ENCODE measurements around the gene SLC25A43. TPM values are rescaled to one million over a fixed set of nuclear protein-coding genes. Genes with fewer than 3 reads are reported as not detected.
"Not testable (repeated sequence)": the region's sequence is repeated elsewhere in the genome, so short reads cannot be mapped to it uniquely, and the experiment has no call there.

Gene SLC25A43
- total RNA-seq, 1 donor from 2014 or later: 15.0 TPM

DNA sequence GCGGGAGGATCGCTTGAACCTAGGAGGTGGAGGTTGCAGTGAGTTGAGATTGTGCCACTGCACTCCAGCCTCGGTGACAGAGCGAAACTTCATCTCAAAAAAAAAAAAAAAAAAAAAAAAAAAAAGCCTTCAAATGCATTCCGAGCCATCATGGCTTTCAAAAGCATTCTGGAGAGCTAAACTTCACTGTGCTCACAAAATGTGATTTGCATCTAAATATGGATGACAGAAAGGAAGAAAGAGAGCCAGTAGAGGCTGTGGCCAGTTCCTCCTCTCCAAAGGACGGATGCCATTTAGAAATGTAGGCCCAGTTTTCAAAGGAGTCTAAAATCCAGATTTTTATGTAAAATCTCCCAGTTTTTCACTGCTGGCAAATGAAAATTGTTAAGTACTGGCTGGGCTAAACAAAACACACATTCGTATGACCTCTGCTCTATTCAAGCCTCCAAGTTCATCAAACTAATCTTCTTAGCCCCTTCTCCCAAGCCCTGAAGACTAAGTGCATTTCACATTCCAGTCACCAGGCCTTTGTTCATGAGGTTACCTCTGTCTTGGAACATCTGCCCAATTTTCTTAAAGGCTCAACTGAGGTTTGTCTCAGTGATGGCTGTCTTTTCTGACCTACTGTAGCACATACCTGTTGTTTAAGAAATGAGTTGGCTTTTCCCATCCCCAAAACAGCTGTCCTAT lies 22.0 kb downstream of the SLC25A43 start:
- H3K4me3 ChIP-seq (ENCODE audit: low read depth, low read length): no peak overlapping the region
- TF ChIP-seq, protein P1, sequence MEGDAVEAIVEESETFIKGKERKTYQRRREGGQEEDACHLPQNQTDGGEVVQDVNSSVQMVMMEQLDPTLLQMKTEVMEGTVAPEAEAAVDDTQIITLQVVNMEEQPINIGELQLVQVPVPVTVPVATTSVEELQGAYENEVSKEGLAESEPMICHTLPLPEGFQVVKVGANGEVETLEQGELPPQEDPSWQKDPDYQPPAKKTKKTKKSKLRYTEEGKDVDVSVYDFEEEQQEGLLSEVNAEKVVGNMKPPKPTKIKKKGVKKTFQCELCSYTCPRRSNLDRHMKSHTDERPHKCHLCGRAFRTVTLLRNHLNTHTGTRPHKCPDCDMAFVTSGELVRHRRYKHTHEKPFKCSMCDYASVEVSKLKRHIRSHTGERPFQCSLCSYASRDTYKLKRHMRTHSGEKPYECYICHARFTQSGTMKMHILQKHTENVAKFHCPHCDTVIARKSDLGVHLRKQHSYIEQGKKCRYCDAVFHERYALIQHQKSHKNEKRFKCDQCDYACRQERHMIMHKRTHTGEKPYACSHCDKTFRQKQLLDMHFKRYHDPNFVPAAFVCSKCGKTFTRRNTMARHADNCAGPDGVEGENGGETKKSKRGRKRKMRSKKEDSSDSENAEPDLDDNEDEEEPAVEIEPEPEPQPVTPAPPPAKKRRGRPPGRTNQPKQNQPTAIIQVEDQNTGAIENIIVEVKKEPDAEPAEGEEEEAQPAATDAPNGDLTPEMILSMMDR (conservative IDR thresholded peaks at IDR 0.05; ENCODE audit: low read depth, low read length): no peak
- DNase-seq (ENCODE audit: low read depth): no peak

DNA sequence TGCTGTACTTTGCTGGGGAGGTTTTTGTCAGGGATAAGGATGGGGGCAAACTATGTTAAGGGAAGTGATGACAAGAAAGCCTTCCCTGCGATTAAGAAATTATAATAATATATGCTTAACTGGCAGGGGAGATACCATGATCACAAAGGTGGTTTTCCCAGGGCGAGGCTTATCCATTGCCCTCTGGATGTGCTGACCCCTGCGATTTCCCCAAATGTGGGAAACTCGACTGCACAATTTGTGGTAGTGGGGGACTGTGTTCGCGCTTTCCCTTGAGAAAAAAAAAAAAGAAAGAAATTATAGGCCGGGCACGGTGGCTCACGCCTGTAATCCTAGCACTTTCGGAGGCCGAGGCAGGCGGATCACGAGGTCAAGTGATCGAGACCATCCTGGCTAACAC lies 24.5 kb downstream of the SLC25A43 start:
- H3K4me3 ChIP-seq (ENCODE audit: low read depth, low read length): no peak overlapping the region
- TF ChIP-seq, protein P1 (conservative IDR thresholded peaks at IDR 0.05; ENCODE audit: low read depth, low read length): no peak
- no peak for DNase-seq (ENCODE audit: low read depth)

DNA sequence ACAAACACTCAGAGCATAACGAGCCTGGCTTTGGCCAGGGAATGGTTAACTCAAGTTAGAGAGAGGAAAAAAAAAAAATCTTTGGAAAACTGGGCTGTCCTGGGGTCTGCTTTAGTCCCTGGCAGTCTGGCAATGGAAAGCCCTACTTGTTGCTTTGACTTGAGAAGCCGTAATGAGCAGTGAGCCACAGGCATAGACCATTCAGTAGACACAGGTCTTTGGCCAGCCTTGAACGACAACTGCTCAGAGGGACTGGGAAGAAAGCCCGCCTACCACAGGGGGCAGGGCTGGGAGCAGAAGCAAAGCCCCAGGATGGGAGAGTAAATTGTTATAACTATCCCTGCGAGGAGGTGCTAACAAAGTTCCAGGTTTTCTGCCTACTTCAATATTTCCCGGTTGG lies 25.9 kb downstream of the SLC25A43 start:
- DNase-seq (ENCODE audit: low read depth): no peak
- H3K4me3 ChIP-seq (ENCODE audit: low read depth, low read length): no peak overlapping the region
- TF ChIP-seq, protein P1 (conservative IDR thresholded peaks at IDR 0.05; ENCODE audit: low read depth, low read length): no peak

DNA sequence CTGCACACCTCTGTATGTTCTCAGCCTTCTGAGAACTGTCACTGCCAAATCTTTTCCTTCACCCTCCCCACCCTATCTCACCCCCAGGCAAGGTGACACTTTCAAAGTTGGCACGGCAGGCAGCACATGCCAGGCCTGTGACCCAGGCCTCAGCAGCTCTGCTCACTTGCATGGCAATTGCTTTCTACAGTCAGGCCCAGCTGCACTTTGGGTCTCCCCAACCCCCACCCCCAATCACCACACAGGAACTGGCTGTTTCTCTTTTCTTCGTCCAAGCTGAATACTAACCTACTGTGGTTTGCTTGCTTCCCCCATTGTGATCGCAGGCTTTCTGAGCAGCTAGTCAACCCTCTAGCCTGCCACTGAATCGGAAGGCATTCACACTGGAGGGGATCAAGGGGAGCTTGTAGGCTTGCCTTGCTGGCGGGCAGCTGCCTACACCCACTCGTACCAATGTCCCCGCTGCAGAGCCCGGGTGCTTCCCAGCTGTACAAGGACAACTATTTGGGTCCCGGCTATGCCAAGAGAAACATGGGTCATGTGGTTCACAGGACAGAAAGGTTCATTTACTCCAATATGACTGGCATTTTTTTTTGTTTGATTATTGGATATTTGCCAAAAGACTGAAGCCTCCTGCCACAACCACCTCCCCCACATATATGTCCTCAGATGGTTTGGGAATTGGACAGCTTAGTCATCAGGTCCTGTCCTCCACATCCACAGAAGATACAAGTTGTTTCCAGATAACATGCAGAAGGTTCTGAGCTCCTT lies 28.1 kb downstream of the SLC25A43 start:
- no peak overlapping the region for H3K4me3 ChIP-seq (ENCODE audit: low read depth, low read length)
- DNase-seq (ENCODE audit: low read depth): no peak
- TF ChIP-seq, protein P1 (conservative IDR thresholded peaks at IDR 0.05; ENCODE audit: low read depth, low read length): no peak

DNA sequence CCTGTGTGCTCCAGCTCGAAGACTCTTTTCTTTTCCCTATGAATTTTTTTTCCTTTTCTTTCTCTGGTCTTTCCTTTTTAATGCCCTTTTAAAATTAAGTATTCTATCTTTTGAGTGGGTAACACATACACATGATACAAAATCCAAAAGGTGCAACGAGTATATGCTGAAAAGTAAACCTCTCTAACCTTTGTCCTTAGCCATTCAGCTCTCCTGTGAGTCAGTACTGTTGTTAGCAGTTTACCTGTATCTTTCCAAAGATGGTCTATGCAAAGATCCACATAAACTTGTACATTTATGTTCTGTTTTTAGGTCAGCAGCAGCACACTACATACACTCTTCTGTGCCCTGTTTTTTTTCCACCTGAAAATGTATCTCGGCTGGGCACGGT lies 28.7 kb downstream of the SLC25A43 start:
- TF ChIP-seq, protein P1 (conservative IDR thresholded peaks at IDR 0.05; ENCODE audit: low read depth, low read length): no peak
- DNase-seq (ENCODE audit: low read depth): no peak
- H3K4me3 ChIP-seq (ENCODE audit: low read depth, low read length): no peak overlapping the region

DNA sequence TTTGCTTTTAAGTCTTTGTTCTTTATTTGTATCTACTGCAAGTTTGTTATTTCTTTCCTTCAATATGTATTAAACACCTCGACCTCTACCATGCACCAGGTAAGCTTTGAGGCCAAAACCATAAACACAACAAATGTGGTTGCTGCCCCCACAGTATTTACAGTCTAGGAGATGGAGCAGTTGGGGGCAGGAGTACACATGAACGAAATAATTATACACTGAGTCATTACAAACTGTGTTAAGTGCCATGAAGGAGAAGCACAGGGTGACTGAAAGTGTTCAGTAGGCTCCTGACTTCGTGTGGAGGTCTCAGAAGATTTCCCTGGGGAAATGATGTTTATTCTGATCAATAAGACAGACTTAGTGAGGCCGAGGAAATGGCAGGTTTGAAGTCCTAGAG lies 30.3 kb downstream of the SLC25A43 start:
- TF ChIP-seq, protein P1 (conservative IDR thresholded peaks at IDR 0.05; ENCODE audit: low read depth, low read length): no peak
- no peak overlapping the region for H3K4me3 ChIP-seq (ENCODE audit: low read depth, low read length)
- no peak for DNase-seq (ENCODE audit: low read depth)

DNA sequence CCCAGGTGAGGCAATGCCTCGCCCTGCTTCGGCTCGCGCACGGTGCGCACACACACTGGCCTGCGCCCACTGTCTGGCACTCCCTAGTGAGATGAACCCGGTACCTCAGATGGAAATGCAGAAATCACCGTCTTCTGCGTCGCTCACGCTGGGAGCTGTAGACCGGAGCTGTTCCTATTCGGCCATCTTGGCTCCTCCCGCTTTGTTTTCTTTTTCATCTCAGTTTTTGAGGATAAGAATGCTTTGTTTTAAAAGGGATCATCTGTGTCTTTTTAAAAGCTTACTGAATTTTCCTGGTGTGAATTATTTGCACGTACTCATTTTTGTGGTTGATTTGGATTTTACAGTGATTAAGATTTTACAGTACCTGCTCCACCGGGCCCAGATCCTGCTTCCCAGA lies 42.2 kb downstream of the SLC25A43 start:
- not testable (repeated sequence) for DNase-seq (ENCODE audit: low read depth); H3K4me3 ChIP-seq (ENCODE audit: low read depth, low read length)
